ENCODE data around the gene DGLUCY.
"Not testable (repeated sequence)": the region's sequence is repeated elsewhere in the genome, so short reads cannot be mapped to it uniquely, and the experiment has no call there.

DGLUCY gene

DNA sequence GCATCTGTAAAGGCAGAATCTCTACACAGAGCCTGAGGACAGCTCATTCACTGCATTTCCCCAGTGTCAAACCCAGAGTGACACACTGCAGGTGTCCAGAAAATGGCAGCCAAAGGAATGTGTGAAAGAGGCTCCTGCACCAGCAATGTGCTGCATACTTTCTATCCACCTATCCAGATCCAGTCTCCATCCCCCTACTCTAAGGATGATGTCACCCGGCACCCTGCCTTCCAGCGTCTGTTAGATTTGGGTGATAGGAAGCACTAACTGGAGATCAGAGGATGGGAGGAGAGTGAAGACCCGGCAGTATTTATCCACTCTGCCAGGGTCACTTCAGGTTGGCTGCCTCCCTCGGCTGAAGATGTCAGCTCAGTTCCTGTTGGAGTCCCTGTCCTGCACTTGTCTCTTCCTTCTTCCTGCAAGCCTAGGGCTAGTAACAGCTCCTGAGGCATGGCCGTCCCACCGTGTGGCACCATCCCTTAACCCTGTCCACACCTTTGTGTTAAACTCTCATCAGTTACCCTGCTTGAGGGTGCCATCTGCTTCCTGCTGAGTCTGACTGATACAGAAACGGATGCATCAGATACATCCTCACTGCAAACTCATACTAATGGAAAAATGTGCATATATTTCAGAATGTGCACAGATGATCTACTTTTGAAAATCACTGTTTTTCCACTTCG is 143.6 kb downstream of the DGLUCY start:
- no peak for DNase-seq (ENCODE audit: low spot score)

GRCh38 chr14:91258011-91258618 is 144.2 kb downstream of the DGLUCY start:
- no peak for DNase-seq (ENCODE audit: low spot score)

DNA sequence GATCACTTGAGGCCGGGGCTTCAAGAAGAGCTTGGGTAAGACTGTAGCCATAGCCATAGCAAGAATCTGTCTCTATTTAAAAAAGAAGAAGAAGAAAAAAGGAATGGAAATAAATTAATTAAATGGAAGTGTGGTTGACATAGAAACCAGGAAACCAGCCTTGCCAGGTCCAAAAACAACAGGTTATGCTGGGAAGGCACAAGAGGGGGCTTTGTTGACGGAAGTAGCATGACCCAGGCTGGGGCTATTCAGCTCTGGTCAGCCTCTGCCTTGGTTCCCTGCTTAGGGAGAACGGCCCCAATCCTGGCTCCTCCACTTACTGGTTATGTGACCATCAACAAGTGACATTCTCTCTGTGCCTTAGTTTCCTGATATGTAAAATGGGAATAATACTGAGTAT is 145.0 kb downstream of the DGLUCY start:
- DNase-seq (ENCODE audit: low spot score), result no peak

- DNase-seq (ENCODE audit: low spot score), result no peak
Measured at GRCh38 chr14:91261115-91261514, 147.2 kb downstream of the DGLUCY start.

- no peak for DNase-seq (ENCODE audit: low spot score)
Measured at GRCh38 chr14:91261986-91262549, 148.2 kb downstream of the DGLUCY start.

GRCh38 chr14:91263329-91263728 is 149.5 kb downstream of the DGLUCY start:
- DNase-seq (ENCODE audit: low spot score), result no peak

DNA sequence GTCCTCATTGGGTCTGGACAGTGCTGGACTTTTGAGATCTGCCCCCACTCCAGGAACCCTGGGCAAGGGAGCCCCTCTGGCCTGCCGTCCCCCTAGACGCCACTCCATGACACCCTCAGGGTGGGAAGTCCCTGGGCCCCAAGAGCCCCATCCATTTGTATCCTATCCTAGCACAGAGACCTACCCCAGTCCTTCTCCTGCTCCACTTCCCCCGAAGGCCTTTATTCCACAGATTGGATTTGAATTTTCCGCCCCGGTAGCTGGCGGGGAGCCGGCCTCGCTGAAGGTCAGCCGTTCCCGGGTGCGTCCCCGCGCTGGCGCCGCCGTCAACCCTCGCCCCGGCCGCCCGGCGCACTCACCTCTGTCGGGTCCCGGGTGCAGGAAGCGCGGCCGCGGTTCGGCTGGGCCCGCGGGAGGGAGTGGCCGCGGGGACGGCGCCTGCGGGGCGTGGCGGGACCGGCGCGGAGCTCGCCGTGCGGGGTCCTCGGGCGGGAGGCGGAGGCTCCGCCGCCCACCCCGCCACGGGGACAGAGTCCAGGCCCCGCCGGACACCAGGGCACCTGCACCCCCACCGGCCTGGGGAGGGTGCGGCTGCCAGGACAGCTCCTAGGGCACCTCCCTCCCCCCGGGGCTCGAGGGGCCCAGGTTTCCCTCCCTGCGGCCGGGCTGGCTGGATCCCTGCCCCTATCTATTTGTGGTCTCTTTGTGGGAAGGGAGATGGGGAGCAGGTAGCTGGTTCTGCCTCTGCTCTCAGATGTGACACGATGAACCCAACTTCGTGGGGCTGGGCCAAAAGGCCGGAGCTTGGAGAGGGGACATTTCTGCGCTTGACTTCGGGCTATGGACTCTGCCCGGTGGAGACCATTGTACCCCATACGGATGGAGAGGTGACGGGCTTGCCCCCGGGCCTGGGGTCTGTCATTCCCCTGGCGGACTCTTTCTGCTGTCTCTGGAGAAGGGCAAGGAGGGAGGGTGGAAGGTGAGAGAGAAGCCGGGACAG is 150.6 kb downstream of the DGLUCY start:
- peak; percentile 53 for DNase-seq (ENCODE audit: low spot score)

DNA sequence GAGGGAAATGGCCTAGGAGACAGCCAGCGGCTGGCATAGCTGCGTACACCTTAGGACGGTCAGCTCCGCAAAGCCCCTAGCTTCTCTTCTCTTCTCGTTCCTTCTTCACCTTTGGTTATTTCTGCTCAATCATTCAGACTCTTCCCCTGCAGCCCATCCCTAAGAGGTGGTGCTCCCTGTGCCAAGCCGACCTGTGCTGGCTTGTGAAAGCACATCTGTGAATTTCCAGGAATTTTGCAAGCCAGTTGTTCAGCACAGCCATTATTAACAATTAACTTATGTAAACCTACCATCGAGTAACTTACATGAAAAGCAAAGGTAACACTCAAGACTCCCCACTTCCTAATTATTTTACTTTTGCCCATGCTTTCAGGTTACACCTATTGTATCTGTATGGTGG is 151.5 kb downstream of the DGLUCY start:
- no peak for DNase-seq (ENCODE audit: low spot score)

- not testable (repeated sequence) for DNase-seq (ENCODE audit: low spot score)
Measured at GRCh38 chr14:91266276-91266675, 152.4 kb downstream of the DGLUCY start.

- DNase-seq (ENCODE audit: low spot score), result no peak
Measured at GRCh38 chr14:91267965-91268437, 154.1 kb downstream of the DGLUCY start.

GRCh38 chr14:91269076-91269991 is 155.5 kb downstream of the DGLUCY start:
- DNase-seq (ENCODE audit: low spot score), result peak; percentile 56

- DNase-seq (ENCODE audit: low spot score), result no peak
Measured at GRCh38 chr14:91270188-91270587, 156.3 kb downstream of the DGLUCY start.

DNA sequence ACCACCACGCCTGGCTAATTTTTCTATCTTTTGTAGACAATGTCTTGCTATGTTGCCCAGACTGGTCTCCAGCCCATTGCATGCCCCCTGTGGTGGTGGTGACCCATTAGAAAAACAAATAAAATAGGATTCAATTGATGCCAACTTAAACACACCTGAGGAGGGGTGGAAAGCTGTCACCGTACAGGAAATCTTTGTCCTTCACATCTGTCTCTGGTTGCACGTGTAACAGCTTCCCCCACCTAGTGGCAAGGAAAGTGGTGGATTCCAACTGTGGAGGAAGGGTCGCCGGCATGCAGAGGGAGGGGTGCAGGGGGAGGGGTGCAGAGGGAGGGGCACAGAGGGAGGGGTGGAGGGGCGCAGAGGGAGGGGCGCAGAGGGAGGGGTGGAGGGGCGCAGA is 156.7 kb downstream of the DGLUCY start:
- DNase-seq (ENCODE audit: low spot score), result no peak

DNA sequence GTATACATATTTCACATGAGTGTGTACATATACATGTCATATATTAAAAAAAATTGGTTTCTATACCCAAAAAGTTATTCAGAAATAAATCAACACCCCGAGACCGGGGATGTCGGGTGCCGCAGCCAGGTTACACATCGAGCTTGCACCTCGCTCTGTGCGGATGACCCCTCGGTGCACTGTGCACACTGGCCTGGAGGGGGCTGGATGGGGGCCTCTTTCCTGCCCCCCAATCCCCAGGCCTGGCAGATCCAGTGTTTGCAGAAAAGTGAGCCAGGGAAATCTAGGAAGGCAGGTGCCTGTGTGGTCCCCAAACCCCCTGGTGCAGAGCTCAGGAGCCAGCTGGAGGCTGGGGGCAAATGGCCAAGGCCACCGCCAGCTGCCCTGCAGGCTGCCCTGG is 157.8 kb downstream of the DGLUCY start:
- no peak for DNase-seq (ENCODE audit: low spot score)

GRCh38 chr14:91272341-91273272 is 158.7 kb downstream of the DGLUCY start:
- no peak for DNase-seq (ENCODE audit: low spot score)

- DNase-seq (ENCODE audit: low spot score), result no peak
Measured at GRCh38 chr14:91273273-91273884, 159.5 kb downstream of the DGLUCY start.

GRCh38 chr14:91273885-91274273 is 160.0 kb downstream of the DGLUCY start:
- no peak for DNase-seq (ENCODE audit: low spot score)

DNA sequence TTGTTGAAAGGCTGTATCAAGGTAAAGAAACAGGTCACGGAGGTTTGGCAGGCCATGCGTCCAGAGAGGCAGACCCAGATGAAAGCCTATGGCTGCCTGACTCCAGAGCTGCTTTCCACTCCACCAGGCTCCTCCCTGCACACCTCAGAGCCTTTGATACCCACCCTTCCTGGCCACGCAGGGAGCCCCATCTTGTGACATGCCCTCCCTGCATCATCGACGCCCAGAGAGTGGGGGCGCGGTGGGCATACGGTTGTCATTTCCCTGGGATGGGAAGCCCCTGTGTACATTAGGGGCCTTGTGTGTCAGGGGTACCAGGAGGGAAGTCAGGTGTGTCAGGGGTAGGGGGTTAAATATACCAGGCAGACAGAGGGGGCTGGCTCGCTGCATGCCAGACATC is 160.9 kb downstream of the DGLUCY start:
- DNase-seq (ENCODE audit: low spot score), result no peak
